ENCODE results near the gene PPP3R1. TPM values are rescaled to one million over a fixed set of nuclear protein-coding genes. Genes with fewer than 3 reads are reported as not detected.
A peak's percentile ranks its signal among the peaks of the same experiment; 100 is the strongest.

The PPP3R1 gene
- total and polyA plus RNA-seq, 5 donors from 2014 or later: 2.8 to 68.2 (median 4.9) TPM

GRCh38 chr2:68248361-68248760 lies 4.0 kb downstream of the PPP3R1 start:
- Histone ChIP-seq H3K4me1 (ENCODE audit: control insufficient read depth, insufficient read depth, low read length, poor library complexity, severe bottlenecking) (peaks cover 77% of the 10 kb centered on the region), H3K27me3 (ENCODE audit: control insufficient read depth, insufficient read depth, low read length) (no peaks in the 10 kb centered on the region), H3K36me3 (ENCODE audit: control insufficient read depth, insufficient read depth, low read length) (no peaks in the 10 kb centered on the region), H3K27ac (ENCODE audit: insufficient read depth, low read length, poor library complexity, severe bottlenecking) (no peak overlapping the region), H3K9me3 (ENCODE audit: control insufficient read depth in 2 of 2, low read length in 2 of 2) (no peaks in the 10 kb centered on the region), H3K4me3 (ENCODE audit: low read depth, low read length) (peak overlapping the region; percentile 98)
- peaks cover 8 to 28% (median 17%) of the 10 kb centered on the region in 4 donors for H3K4me1 Mint-ChIP-seq
- DNase-seq (no peak), ATAC-seq (ENCODE audit: low read depth in 2 of 2) (no peak)
- H3K9me3 Mint-ChIP-seq: no peaks in the 10 kb centered on the region
- no peak overlapping the region for H3K4me3 Mint-ChIP-seq
- no peaks in the 10 kb centered on the region for H3K36me3 Mint-ChIP-seq
- peaks cover 15% of the 10 kb centered on the region for H3K27me3 Mint-ChIP-seq
- no peak overlapping the region for H3K27ac Mint-ChIP-seq

GRCh38 chr2:68246396-68246795 lies 5.9 kb downstream of the PPP3R1 start:
- Histone ChIP-seq H3K4me1 (ENCODE audit: control insufficient read depth, insufficient read depth, low read length, poor library complexity, severe bottlenecking) (peaks cover 74% of the 10 kb centered on the region), H3K4me3 (ENCODE audit: low read depth, low read length) (peak overlapping the region; percentile 54), H3K36me3 (ENCODE audit: control insufficient read depth, insufficient read depth, low read length) (no peaks in the 10 kb centered on the region), H3K27ac (ENCODE audit: insufficient read depth, low read length, poor library complexity, severe bottlenecking) (no peak overlapping the region), H3K9me3 (ENCODE audit: control insufficient read depth in 2 of 2, low read length in 2 of 2) (no peaks in the 10 kb centered on the region), H3K27me3 (ENCODE audit: control insufficient read depth, insufficient read depth, low read length) (no peaks in the 10 kb centered on the region)
- H3K27me3 Mint-ChIP-seq: peaks cover 6% of the 10 kb centered on the region
- no peaks in the 10 kb centered on the region for H3K9me3 Mint-ChIP-seq
- no peak for DNase-seq
- no peak overlapping the region for H3K27ac Mint-ChIP-seq
- H3K36me3 Mint-ChIP-seq: no peaks in the 10 kb centered on the region
- peaks cover 5 to 31% (median 17%) of the 10 kb centered on the region in 4 donors for H3K4me1 Mint-ChIP-seq
- H3K4me3 Mint-ChIP-seq: no peak overlapping the region
- no peak for ATAC-seq (ENCODE audit: low read depth in 2 of 2)

GRCh38 chr2:68245672-68246071 lies 6.7 kb downstream of the PPP3R1 start:
- Histone ChIP-seq H3K27me3 (ENCODE audit: control insufficient read depth, insufficient read depth, low read length) (no peaks in the 10 kb centered on the region), H3K27ac (ENCODE audit: insufficient read depth, low read length, poor library complexity, severe bottlenecking) (peak overlapping the region; percentile 18), H3K4me3 (ENCODE audit: low read depth, low read length) (peak overlapping the region; percentile 57), H3K36me3 (ENCODE audit: control insufficient read depth, insufficient read depth, low read length) (no peaks in the 10 kb centered on the region), H3K4me1 (ENCODE audit: control insufficient read depth, insufficient read depth, low read length, poor library complexity, severe bottlenecking) (peaks cover 72% of the 10 kb centered on the region), H3K9me3 (ENCODE audit: control insufficient read depth in 2 of 2, low read length in 2 of 2) (no peaks in the 10 kb centered on the region)
- Mint-ChIP-seq H3K36me3 (peaks cover 3% of the 10 kb centered on the region), H3K9me3 (no peaks in the 10 kb centered on the region), H3K4me1 (peaks cover 6 to 35% (median 15%) of the 10 kb centered on the region in 4 donors), H3K27me3 (no peaks in the 10 kb centered on the region), H3K4me3 (no peak overlapping the region), H3K27ac (no peak overlapping the region)
- no peak for ATAC-seq (ENCODE audit: low read depth in 2 of 2)
- no peak for DNase-seq

- H3K9me3 Mint-ChIP-seq: no peaks in the 10 kb centered on the region
- peaks cover 72% of the 10 kb centered on the region for H3K4me1 ChIP-seq (ENCODE audit: control insufficient read depth, insufficient read depth, low read length, poor library complexity, severe bottlenecking)
- peaks cover 9 to 35% (median 15%) of the 10 kb centered on the region in 4 donors for H3K4me1 Mint-ChIP-seq
- no peaks in the 10 kb centered on the region for H3K27me3 ChIP-seq (ENCODE audit: control insufficient read depth, insufficient read depth, low read length)
- H3K4me3 Mint-ChIP-seq: no peak overlapping the region
- H3K36me3 ChIP-seq (ENCODE audit: control insufficient read depth, insufficient read depth, low read length): no peaks in the 10 kb centered on the region
- no peak overlapping the region for H3K4me3 ChIP-seq (ENCODE audit: low read depth, low read length)
- no peak overlapping the region for H3K27ac Mint-ChIP-seq
- peaks cover 9% of the 10 kb centered on the region for H3K36me3 Mint-ChIP-seq
- no peaks in the 10 kb centered on the region for H3K27me3 Mint-ChIP-seq
- no peak for ATAC-seq (ENCODE audit: low read depth in 2 of 2)
- H3K9me3 ChIP-seq (ENCODE audit: control insufficient read depth in 2 of 2, low read length in 2 of 2): no peaks in the 10 kb centered on the region
- DNase-seq: no peak
- H3K27ac ChIP-seq (ENCODE audit: insufficient read depth, low read length, poor library complexity, severe bottlenecking): no peak overlapping the region
These were observed 7.3 kb downstream of the PPP3R1 start for GRCh38 chr2:68245066-68245465.

- H3K9me3 Mint-ChIP-seq: no peaks in the 10 kb centered on the region
- ATAC-seq (ENCODE audit: low read depth in 2 of 2) (no peak), DNase-seq (no peak)
- H3K9me3 ChIP-seq (ENCODE audit: control insufficient read depth in 2 of 2, low read length in 2 of 2): no peaks in the 10 kb centered on the region
- H3K27me3 ChIP-seq (ENCODE audit: control insufficient read depth, insufficient read depth, low read length): no peaks in the 10 kb centered on the region
- peaks cover 72% of the 10 kb centered on the region for H3K4me1 ChIP-seq (ENCODE audit: control insufficient read depth, insufficient read depth, low read length, poor library complexity, severe bottlenecking)
- no peaks in the 10 kb centered on the region for H3K27me3 Mint-ChIP-seq
- H3K36me3 ChIP-seq (ENCODE audit: control insufficient read depth, insufficient read depth, low read length): no peaks in the 10 kb centered on the region
- H3K4me3 Mint-ChIP-seq: no peak overlapping the region
- H3K27ac ChIP-seq (ENCODE audit: insufficient read depth, low read length, poor library complexity, severe bottlenecking): no peak overlapping the region
- H3K4me1 Mint-ChIP-seq: peaks cover 9 to 35% (median 15%) of the 10 kb centered on the region in 4 donors
- no peak overlapping the region for H3K27ac Mint-ChIP-seq
- H3K4me3 ChIP-seq (ENCODE audit: low read depth, low read length): no peak overlapping the region
- H3K36me3 Mint-ChIP-seq: peaks cover 9% of the 10 kb centered on the region
These were observed 7.9 kb downstream of the PPP3R1 start for GRCh38 chr2:68244456-68244855.

- Histone ChIP-seq H3K4me3 (ENCODE audit: low read depth, low read length) (no peak overlapping the region), H3K9me3 (ENCODE audit: control insufficient read depth in 2 of 2, low read length in 2 of 2) (no peaks in the 10 kb centered on the region), H3K27me3 (ENCODE audit: control insufficient read depth, insufficient read depth, low read length) (no peaks in the 10 kb centered on the region), H3K4me1 (ENCODE audit: control insufficient read depth, insufficient read depth, low read length, poor library complexity, severe bottlenecking) (peaks cover 72% of the 10 kb centered on the region), H3K36me3 (ENCODE audit: control insufficient read depth, insufficient read depth, low read length) (no peaks in the 10 kb centered on the region), H3K27ac (ENCODE audit: insufficient read depth, low read length, poor library complexity, severe bottlenecking) (no peak overlapping the region)
- Mint-ChIP-seq H3K27ac (no peak overlapping the region), H3K36me3 (peaks cover 14% of the 10 kb centered on the region), H3K4me1 (peaks cover 33 to 61% (median 40%) of the 10 kb centered on the region in 4 donors), H3K9me3 (no peaks in the 10 kb centered on the region), H3K27me3 (no peaks in the 10 kb centered on the region), H3K4me3 (peak overlapping the region in 1 of 4 donors; percentile 7)
- DNase-seq (no peak), ATAC-seq (ENCODE audit: low read depth in 2 of 2) (no peak)
These were observed 10.6 kb downstream of the PPP3R1 start for GRCh38 chr2:68241732-68242131.

- Histone ChIP-seq H3K4me1 (ENCODE audit: control insufficient read depth, insufficient read depth, low read length, poor library complexity, severe bottlenecking) (peaks cover 68% of the 10 kb centered on the region), H3K27ac (ENCODE audit: insufficient read depth, low read length, poor library complexity, severe bottlenecking) (no peak overlapping the region), H3K4me3 (ENCODE audit: low read depth, low read length) (peak overlapping the region; percentile 58), H3K36me3 (ENCODE audit: control insufficient read depth, insufficient read depth, low read length) (no peaks in the 10 kb centered on the region), H3K9me3 (ENCODE audit: control insufficient read depth in 2 of 2, low read length in 2 of 2) (no peaks in the 10 kb centered on the region), H3K27me3 (ENCODE audit: control insufficient read depth, insufficient read depth, low read length) (no peaks in the 10 kb centered on the region)
- no peak for DNase-seq
- Mint-ChIP-seq H3K27ac (peak overlapping the region; percentile 2 to 84 (median 21)), H3K4me3 (peak overlapping the region; percentile 10 to 67 (median 26)), H3K4me1 (peaks cover 43 to 73% (median 50%) of the 10 kb centered on the region in 4 donors), H3K27me3 (no peaks in the 10 kb centered on the region), H3K9me3 (no peaks in the 10 kb centered on the region), H3K36me3 (peaks cover 14% of the 10 kb centered on the region)
- ATAC-seq (ENCODE audit: low read depth in 2 of 2): no peak
These were observed 11.9 kb downstream of the PPP3R1 start for GRCh38 chr2:68240446-68240845.

Measured in CD4-positive, CD25-positive, alpha-beta regulatory T cell (primary cell).